ENCODE results near the gene PIAS1. TPM values are rescaled to one million over a fixed set of nuclear protein-coding genes. Genes with fewer than 3 reads are reported as not detected.
"Not testable (repeated sequence)": the region's sequence is repeated elsewhere in the genome, so short reads cannot be mapped to it uniquely, and the experiment has no call there.

Gene PIAS1
- total RNA-seq, 1 donor from 2014 or later: 54.5 TPM

- no peak for DNase-seq (ENCODE audit: low spot score)
Observed at GRCh38 chr15:68203486-68203885, 149.4 kb downstream of the PIAS1 start.

- no peak for DNase-seq (ENCODE audit: low spot score)
Observed at GRCh38 chr15:68203956-68204355, 149.8 kb downstream of the PIAS1 start.

- DNase-seq (ENCODE audit: low spot score): no peak
Observed at GRCh38 chr15:68204361-68204760, 150.2 kb downstream of the PIAS1 start.

- peak; percentile 90 for DNase-seq (ENCODE audit: low spot score)
Observed at GRCh38 chr15:68204776-68205557, 150.9 kb downstream of the PIAS1 start, which contains the start of gene CALML4. CALML4 (minus strand) TSS chr15:68205332; CDS start chr15:68205247, 85 bp downstream.

- DNase-seq (ENCODE audit: low spot score): no peak
Observed at GRCh38 chr15:68205558-68205944, 151.4 kb downstream of the PIAS1 start.

GRCh38 chr15:68205954-68206539, 151.9 kb downstream of the PIAS1 start:
- DNase-seq (ENCODE audit: low spot score): peak; percentile 75

GRCh38 chr15:68206711-68207151, 152.6 kb downstream of the PIAS1 start:
- DNase-seq (ENCODE audit: low spot score): no peak

- DNase-seq (ENCODE audit: low spot score): no peak
Observed at GRCh38 chr15:68207176-68207935, 153.2 kb downstream of the PIAS1 start.

- DNase-seq (ENCODE audit: low spot score): no peak
Observed at GRCh38 chr15:68208136-68208535, 154.0 kb downstream of the PIAS1 start.

GRCh38 chr15:68208636-68209240, 154.6 kb downstream of the PIAS1 start:
- no peak for DNase-seq (ENCODE audit: low spot score)

GRCh38 chr15:68209272-68209671, 155.2 kb downstream of the PIAS1 start:
- no peak for DNase-seq (ENCODE audit: low spot score)

- no peak for DNase-seq (ENCODE audit: low spot score)
Observed at GRCh38 chr15:68209735-68210408, 155.8 kb downstream of the PIAS1 start.

- DNase-seq (ENCODE audit: low spot score): no peak
Observed at GRCh38 chr15:68210409-68210756, 156.3 kb downstream of the PIAS1 start.

GRCh38 chr15:68210821-68211655, 156.9 kb downstream of the PIAS1 start:
- peak; percentile 46 for DNase-seq (ENCODE audit: low spot score)

GRCh38 chr15:68211656-68212320, 157.7 kb downstream of the PIAS1 start:
- DNase-seq (ENCODE audit: low spot score): no peak

GRCh38 chr15:68213491-68213845, 159.4 kb downstream of the PIAS1 start:
- not testable (repeated sequence) for DNase-seq (ENCODE audit: low spot score)

- no peak for DNase-seq (ENCODE audit: low spot score)
Observed at GRCh38 chr15:68213991-68214837, 160.1 kb downstream of the PIAS1 start.

- DNase-seq (ENCODE audit: low spot score): no peak
Observed at GRCh38 chr15:68214838-68215254, 160.7 kb downstream of the PIAS1 start.

- DNase-seq (ENCODE audit: low spot score): no peak
Observed at GRCh38 chr15:68217341-68217740, 163.2 kb downstream of the PIAS1 start.
